Prostate gland (tissue), 2 donors: ENCODE results near the gene EVC.

Experiments
- CTCF ChIP-seq, 4 experiments: fragments of 200-600 bp in 2 of 4; fragments of 450-650 bp in 2 of 4; sonication (generic) in 2 of 4; IDR thresholded peaks; 1 replicate in 3 of 4; 2 replicates in 1 of 4; pipeline ENCODE4 v1.5.1; 2016 to 2019; ENCODE audit warnings: antibody characterized with exemption in 4 of 4, mild to moderate bottlenecking in 2 of 4, moderate library complexity in 2 of 4
- POLR2AphosphoS5 ChIP-seq: sonication (generic); formaldehyde crosslinking; IDR thresholded peaks from one replicate; pipeline ENCODE4 v1.6.1; 2017; ENCODE audit warnings: antibody characterized with exemption

GRCh38 chr4:5805270-5805669 lies 94.3 kb downstream of the EVC start:
- TF ChIP-seq CTCF (IDR thresholded peaks at IDR 0.05) (no peak), POLR2AphosphoS5 (no peak)
